ENCODE measurements around the gene RRH. TPM values are rescaled to one million over a fixed set of nuclear protein-coding genes. Genes with fewer than 3 reads are reported as not detected.
A peak's percentile ranks its signal among the peaks of the same experiment; 100 is the strongest.

The RRH gene
- total and polyA plus RNA-seq, 2 of the 13 experiments (the other 11 are each of a cell fraction or from before 2014, with no cell fraction given): 0.07 to 0.17 TPM

DNA sequence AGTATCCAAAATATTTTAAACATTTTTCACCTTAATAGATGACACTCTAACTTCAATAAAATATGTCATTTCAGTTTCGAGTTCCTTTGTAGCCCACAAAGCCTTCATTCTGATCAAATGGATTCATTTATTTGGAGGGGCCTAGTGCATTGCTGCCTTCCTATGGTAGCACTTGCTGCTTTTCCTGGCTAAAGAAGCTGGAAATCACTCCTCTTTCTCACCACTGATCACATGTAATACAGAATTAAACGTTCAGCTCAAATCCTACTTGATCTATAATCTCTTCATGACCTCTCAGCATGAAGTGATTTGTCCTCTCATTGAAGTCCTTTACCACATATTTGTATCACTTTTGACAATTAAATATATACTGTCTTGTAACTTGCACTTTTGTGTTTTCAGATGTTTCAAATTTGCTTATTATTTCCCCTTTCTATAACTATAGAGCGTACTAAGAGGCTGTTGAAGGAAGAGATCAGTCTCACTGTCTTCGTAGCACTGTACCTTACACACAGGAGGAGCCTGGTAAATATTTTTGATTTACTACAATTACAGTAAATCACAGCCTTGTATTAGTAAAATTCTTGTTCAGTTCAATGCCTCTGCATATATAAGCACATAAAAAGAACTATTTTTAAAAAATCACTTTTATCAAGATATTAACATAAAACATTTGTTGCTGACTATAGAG is 26.5 kb upstream of the RRH start:
- CTCF ChIA-PET (ENCODE audit: low intra/inter-chr PET ratio, low total read pairs): no interaction called here
- Histone ChIP-seq H3K4me2 (ENCODE audit: low read depth, low read length) (peak overlapping the region; percentile 65), H4K20me1 (ENCODE audit: insufficient read depth, low read length) (no peaks in the 10 kb centered on the region; the same call in 1 of the 2 replicates), H2AFZ (ENCODE audit: low read length) (no peak overlapping the region), H3K4me1 (ENCODE audit: insufficient read depth, low read length) (peaks cover 75% of the 10 kb centered on the region), H3K4me3 (replicated peaks in 1 of 3; ENCODE audit: insufficient read depth in 1 of 3, low read depth in 2 of 3, low read length in 3 of 3) (peak overlapping the region; percentile 68 to 89 (median 80); a peak in 5 of 6 replicates), H3K9me3 (ENCODE audit: low read length) (peaks cover 12% of the 10 kb centered on the region), H3K27ac (ENCODE audit: extremely low read length, insufficient read depth, low read length) (peak overlapping the region; percentile 79), H3K79me2 (ENCODE audit: insufficient read depth, low read length) (peaks cover 53% of the 10 kb centered on the region), H3K36me3 (replicated peaks in 1 of 2; ENCODE audit: control insufficient read depth in 1 of 2, insufficient read depth in 2 of 2, low read length in 2 of 2) (peaks cover 3 to 10% of the 10 kb centered on the region in 2 experiments; a peak in 4 of 5 replicates), H3K27me3 (ENCODE audit: control insufficient read depth in 1 of 2, insufficient read depth in 2 of 2, low read length in 2 of 2) (no peaks in the 10 kb centered on the region), H3K9ac (ENCODE audit: insufficient read depth, low read depth, low read length) (peak overlapping the region; percentile 76)
- WGBS (ENCODE audit: low lambda C conversion rate): under 1% methylated on average over 4 of the region's 4 CpGs
- intact Hi-C loops (cut with micrococcal nuclease; ENCODE audit: unreplicated experiment): loop anchor here (5.0 to 10.0 kb wide), 3 partner anchors 39 to 369 kb away; partner anchors contain the start of genes MCUB and SEC24B
- in situ Hi-C loops (cut with HindIII; ENCODE audit: extremely low pct_ligation_motif_present, low pct_unique_long_range_greater_than_20kb): loop anchor here (5.0 to 25.0 kb wide), 2 partner anchors 239 to 369 kb away; partner anchors contain the start of genes MCUB and SEC24B
- POLR2A ChIA-PET: interaction anchor here (1.1 to 1.9 kb wide), 4 partner anchors 14 to 368 kb away, joined by 4 to 13 read pairs (median 6); partner anchors contain the start of genes GAR1, PLA2G12A and SEC24B
- FAIRE-seq (no peak), DNase-seq (ENCODE audit: low spot score) (no peak), ATAC-seq (no peak)
- BruUV-seq (replicated peaks): TSS peak; percentile 74
- TF ChIP-seq ZFY (CRISPR knock-in tag; IDR thresholded peaks at IDR 0.05) (peak; percentile 39; the same call in 1 of the 2 replicates), ZFX (CRISPR knock-in tag; IDR thresholded peaks at IDR 0.05; ENCODE audit: low read depth) (peak; percentile 45; the same call in 1 of the 2 replicates), TBP (CRISPR knock-in tag; IDR thresholded peaks at IDR 0.05) (no peak), BHLHE40 (IDR thresholded peaks at IDR 0.05; ENCODE audit: low read length) (no peak), NFE2L2 (IDR thresholded peaks at IDR 0.05; ENCODE audit: low read length) (no peak), ZNF746 (CRISPR knock-in tag; IDR thresholded peaks at IDR 0.05) (no peak), ZXDC (CRISPR knock-in tag; IDR thresholded peaks at IDR 0.05) (no peak), NFYB (CRISPR knock-in tag; IDR thresholded peaks at IDR 0.05) (no peak), ZNF713 (CRISPR knock-in tag; IDR thresholded peaks at IDR 0.05) (no peak), MXD1 (CRISPR knock-in tag; IDR thresholded peaks at IDR 0.05) (no peak), PITX1 (CRISPR knock-in tag; IDR thresholded peaks at IDR 0.05) (no peak), ZHX2 (IDR thresholded peaks at IDR 0.05; ENCODE audit: low read depth) (no peak), ZHX2 (CRISPR knock-in tag; IDR thresholded peaks at IDR 0.05; ENCODE audit: borderline replicate concordance) (no peak), YEATS4 (CRISPR knock-in tag; IDR thresholded peaks at IDR 0.05; ENCODE audit: borderline replicate concordance) (no peak), JUNB (CRISPR knock-in tag; IDR thresholded peaks at IDR 0.05; ENCODE audit: borderline replicate concordance) (no peak)
